Measurements from ENCODE around the gene TOR2A. TPM values are rescaled to one million over a fixed set of nuclear protein-coding genes. Genes with fewer than 3 reads are reported as not detected.

TOR2A gene
- total and polyA plus RNA-seq, 9 of the 15 experiments (the other 6 are each of a cell fraction or from before 2014, with no cell fraction given) = 0.80 to 25.9 (median 11.1) TPM

GRCh38 chr9:127776195-127776923, 41.3 kb upstream of the TOR2A start (continued):
- TF ChIP-seq, protein P1, sequence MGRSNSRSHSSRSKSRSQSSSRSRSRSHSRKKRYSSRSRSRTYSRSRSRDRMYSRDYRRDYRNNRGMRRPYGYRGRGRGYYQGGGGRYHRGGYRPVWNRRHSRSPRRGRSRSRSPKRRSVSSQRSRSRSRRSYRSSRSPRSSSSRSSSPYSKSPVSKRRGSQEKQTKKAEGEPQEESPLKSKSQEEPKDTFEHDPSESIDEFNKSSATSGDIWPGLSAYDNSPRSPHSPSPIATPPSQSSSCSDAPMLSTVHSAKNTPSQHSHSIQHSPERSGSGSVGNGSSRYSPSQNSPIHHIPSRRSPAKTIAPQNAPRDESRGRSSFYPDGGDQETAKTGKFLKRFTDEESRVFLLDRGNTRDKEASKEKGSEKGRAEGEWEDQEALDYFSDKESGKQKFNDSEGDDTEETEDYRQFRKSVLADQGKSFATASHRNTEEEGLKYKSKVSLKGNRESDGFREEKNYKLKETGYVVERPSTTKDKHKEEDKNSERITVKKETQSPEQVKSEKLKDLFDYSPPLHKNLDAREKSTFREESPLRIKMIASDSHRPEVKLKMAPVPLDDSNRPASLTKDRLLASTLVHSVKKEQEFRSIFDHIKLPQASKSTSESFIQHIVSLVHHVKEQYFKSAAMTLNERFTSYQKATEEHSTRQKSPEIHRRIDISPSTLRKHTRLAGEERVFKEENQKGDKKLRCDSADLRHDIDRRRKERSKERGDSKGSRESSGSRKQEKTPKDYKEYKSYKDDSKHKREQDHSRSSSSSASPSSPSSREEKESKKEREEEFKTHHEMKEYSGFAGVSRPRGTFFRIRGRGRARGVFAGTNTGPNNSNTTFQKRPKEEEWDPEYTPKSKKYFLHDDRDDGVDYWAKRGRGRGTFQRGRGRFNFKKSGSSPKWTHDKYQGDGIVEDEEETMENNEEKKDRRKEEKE (IDR thresholded peaks at IDR 0.05; ENCODE audit: borderline replicate concordance in 1 of 2, control insufficient read depth in 1 of 2, low read depth in 2 of 2, low read length in 1 of 2) = peak in 1 of 2 experiments; percentile 85; a peak in 2 of 4 replicates
- peak; percentile 55; the same call in 1 of the 2 replicates for TF ChIP-seq EP300 (IDR thresholded peaks at IDR 0.05; ENCODE audit: low read length)
- no peak for TF ChIP-seq HCFC1 (IDR thresholded peaks at IDR 0.05; ENCODE audit: low read depth, low read length)
- no peak for TF ChIP-seq MED1 (CRISPR knock-in tag; IDR thresholded peaks at IDR 0.05; ENCODE audit: borderline replicate concordance)
- peak; percentile 89 for TF ChIP-seq EGR1 (conservative IDR thresholded peaks at IDR 0.05)
- no peak for TF ChIP-seq HLTF (IDR thresholded peaks at IDR 0.05)
- peak; percentile 59; the same call in 1 of the 2 replicates for TF ChIP-seq SPI1 (IDR thresholded peaks at IDR 0.05; ENCODE audit: borderline replicate concordance, low read depth, low read length)
- no peak for TF ChIP-seq RFX1 (IDR thresholded peaks at IDR 0.05)
- no peak for TF ChIP-seq ZNF133 (CRISPR knock-in tag; IDR thresholded peaks at IDR 0.05)
- peak in 1 of 2 experiments; percentile 22; a peak in 1 of 4 replicates for TF ChIP-seq SIX5 (IDR thresholded peaks at IDR 0.05; ENCODE audit: borderline replicate concordance in 1 of 2, insufficient read depth in 1 of 2, low read depth in 1 of 2, low read length in 2 of 2)
- no peak for TF ChIP-seq GTF2A2 (tag; IDR thresholded peaks at IDR 0.05)
- TF ChIP-seq ILF3 (IDR thresholded peaks at IDR 0.05; ENCODE audit: borderline replicate concordance) = no peak
- TF ChIP-seq, protein P2, sequence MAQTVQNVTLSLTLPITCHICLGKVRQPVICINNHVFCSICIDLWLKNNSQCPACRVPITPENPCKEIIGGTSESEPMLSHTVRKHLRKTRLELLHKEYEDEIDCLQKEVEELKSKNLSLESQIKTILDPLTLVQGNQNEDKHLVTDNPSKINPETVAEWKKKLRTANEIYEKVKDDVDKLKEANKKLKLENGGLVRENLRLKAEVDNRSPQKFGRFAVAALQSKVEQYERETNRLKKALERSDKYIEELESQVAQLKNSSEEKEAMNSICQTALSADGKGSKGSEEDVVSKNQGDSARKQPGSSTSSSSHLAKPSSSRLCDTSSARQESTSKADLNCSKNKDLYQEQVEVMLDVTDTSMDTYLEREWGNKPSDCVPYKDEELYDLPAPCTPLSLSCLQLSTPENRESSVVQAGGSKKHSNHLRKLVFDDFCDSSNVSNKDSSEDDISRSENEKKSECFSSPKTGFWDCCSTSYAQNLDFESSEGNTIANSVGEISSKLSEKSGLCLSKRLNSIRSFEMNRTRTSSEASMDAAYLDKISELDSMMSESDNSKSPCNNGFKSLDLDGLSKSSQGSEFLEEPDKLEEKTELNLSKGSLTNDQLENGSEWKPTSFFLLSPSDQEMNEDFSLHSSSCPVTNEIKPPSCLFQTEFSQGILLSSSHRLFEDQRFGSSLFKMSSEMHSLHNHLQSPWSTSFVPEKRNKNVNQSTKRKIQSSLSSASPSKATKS (CRISPR knock-in tag; IDR thresholded peaks at IDR 0.05) = no peak
- TF ChIP-seq TCF7L2 (IDR thresholded peaks at IDR 0.05; ENCODE audit: low read depth, low read length) = peak; percentile 98
- TF ChIP-seq CCAR2 (IDR thresholded peaks at IDR 0.05; ENCODE audit: low read depth, low read length) = no peak
- TF ChIP-seq, protein P3, sequence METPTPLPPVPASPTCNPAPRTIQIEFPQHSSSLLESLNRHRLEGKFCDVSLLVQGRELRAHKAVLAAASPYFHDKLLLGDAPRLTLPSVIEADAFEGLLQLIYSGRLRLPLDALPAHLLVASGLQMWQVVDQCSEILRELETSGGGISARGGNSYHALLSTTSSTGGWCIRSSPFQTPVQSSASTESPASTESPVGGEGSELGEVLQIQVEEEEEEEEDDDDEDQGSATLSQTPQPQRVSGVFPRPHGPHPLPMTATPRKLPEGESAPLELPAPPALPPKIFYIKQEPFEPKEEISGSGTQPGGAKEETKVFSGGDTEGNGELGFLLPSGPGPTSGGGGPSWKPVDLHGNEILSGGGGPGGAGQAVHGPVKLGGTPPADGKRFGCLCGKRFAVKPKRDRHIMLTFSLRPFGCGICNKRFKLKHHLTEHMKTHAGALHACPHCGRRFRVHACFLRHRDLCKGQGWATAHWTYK (CRISPR knock-in tag; IDR thresholded peaks at IDR 0.05) = no peak
- TF ChIP-seq BRCA1 (IDR thresholded peaks at IDR 0.05) = no peak
- no peak for TF ChIP-seq BRCA1 (CRISPR knock-in tag; IDR thresholded peaks at IDR 0.05)
- TF ChIP-seq SRSF1 (IDR thresholded peaks at IDR 0.05; ENCODE audit: low read depth, low read length) = no peak
- TF ChIP-seq, protein P4, sequence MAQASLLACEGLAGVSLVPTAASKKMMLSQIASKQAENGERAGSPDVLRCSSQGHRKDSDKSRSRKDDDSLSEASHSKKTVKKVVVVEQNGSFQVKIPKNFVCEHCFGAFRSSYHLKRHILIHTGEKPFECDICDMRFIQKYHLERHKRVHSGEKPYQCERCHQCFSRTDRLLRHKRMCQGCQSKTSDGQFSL (CRISPR knock-in tag; IDR thresholded peaks at IDR 0.05) = no peak
- TF ChIP-seq, protein P4 (tag; IDR thresholded peaks at IDR 0.05) = no peak
